Skeletal muscle cell (primary cell): Measurements from ENCODE around the gene COX7A2L.
"Not testable (repeated sequence)": the region's sequence is repeated elsewhere in the genome, so short reads cannot be mapped to it uniquely, and the experiment has no call there.

Source experiments
- DNase-seq: peaks from one replicate; pipeline ENCODE4 v3.0.0-alpha.2; 2010; ENCODE audit warnings: low read depth
- H3K4me3 ChIP-seq: 2 replicates; pipeline ENCODE4 v1.5.1; 2011; ENCODE audit warnings: low read depth, mild to moderate bottlenecking, control low read depth, low read length, moderate library complexity

COX7A2L gene

DNA sequence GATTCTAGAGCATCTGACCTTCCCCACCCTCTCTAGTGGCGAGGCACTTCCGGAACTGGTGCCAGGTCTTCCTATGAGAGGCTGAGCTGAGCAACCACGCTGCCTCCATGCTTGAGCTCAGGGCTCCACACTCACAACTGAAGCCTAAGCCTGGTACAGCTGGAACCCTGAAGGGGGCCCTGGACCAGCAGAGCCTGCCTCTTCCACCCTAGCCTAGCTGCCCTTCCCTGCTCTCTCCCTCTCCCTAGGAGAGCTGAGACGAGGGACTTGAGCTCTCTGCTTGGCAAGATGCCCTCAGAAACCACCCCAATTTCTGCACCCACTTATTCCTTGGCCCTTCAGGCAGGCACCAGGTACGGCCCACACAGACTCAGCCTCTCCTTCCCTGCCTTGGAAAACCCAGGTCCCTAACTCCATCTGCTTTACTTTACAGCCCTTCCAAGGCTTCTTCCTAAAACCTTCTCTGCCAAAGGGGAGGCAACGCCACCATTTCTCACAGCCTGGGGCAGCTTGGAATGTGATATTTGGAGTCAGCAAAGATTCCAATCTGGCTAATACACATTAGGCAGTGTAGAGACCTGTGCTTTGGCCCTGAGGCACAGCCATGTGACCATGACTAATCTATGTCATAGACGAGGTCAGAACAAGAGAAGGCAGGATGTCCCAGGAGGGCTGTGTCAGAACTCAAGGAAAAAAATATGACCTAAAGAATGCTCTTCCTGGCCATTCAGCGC, 18.8 kb downstream of the COX7A2L start:
- H3K4me3 ChIP-seq, result no peak overlapping the region
- DNase-seq, result peak; percentile 80

GRCh38 chr2:42340938-42341636, 19.9 kb downstream of the COX7A2L start:
- H3K4me3 ChIP-seq, result no peak overlapping the region
- no peak for DNase-seq

GRCh38 chr2:42340045-42340937, 20.7 kb downstream of the COX7A2L start:
- DNase-seq, result no peak
- no peak overlapping the region for H3K4me3 ChIP-seq

DNA sequence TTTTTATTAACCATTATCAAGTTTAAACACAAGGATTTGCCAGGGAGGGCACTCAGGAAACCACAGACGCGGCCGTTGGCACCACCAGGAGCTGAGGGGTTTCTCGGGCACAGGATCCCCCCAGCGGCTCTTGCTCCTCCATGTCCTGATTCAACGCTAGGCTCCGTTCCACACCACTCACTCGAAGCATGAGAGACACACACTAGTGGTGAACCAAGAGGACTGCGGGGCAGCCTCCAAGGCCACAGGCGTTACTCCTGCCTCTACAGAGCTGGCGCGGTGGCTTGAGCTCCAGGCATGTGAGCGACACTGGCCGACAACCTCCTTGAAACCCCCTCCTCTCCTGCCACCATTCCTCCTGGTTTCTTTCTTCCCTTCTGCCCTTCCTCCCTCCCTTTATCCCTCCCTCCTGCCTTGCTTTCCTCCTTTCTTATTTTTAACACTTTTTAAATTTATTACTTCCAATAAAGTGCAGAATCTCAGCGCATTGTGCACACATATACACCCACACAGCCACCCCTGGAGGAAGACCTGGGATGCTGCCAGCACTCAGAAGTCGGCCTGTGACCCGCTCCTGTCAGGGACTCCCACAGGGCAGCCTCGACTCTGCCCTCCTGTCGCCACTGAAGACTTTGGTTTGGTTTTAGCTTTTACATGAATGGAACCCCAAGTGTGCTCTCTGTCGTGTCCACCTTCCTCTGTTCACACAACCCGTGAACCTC, 21.7 kb downstream of the COX7A2L start:
- H3K4me3 ChIP-seq, result no peak overlapping the region
- DNase-seq, result no peak

DNA sequence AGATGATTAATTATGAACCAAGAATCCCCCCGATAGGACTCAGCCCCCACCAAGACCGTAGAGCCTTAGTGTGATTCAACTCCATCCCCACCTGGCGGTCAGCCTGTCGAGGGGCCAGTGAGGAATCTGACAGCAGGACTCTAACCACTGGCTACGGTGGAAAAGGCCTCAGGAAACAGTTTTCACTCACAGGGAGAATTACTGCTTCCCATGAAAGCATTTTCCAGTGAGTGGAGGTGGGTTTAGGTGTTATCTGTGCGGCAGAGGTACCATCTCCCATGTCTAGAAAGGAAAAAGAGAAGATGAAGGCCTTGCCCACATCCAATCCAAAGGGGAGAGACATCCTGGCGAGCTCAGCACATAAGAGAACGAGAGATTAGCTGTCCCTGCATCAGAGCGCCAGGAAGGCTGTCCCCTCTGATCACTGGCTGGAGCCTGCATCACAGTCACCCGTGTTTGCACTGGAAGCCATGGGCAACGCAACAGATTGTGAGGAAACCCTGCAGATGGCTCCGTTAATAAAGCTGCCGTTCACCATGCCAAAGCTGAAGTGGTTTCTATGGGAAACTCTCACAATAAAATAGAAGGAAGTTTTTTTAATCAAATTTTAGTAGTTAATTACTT, 22.3 kb downstream of the COX7A2L start:
- no peak for DNase-seq
- no peak overlapping the region for H3K4me3 ChIP-seq

GRCh38 chr2:42337846-42338566, 23.0 kb downstream of the COX7A2L start:
- DNase-seq, result no peak
- no peak overlapping the region for H3K4me3 ChIP-seq

GRCh38 chr2:42337356-42337820, 23.6 kb downstream of the COX7A2L start:
- no peak overlapping the region for H3K4me3 ChIP-seq
- DNase-seq, result no peak

DNA sequence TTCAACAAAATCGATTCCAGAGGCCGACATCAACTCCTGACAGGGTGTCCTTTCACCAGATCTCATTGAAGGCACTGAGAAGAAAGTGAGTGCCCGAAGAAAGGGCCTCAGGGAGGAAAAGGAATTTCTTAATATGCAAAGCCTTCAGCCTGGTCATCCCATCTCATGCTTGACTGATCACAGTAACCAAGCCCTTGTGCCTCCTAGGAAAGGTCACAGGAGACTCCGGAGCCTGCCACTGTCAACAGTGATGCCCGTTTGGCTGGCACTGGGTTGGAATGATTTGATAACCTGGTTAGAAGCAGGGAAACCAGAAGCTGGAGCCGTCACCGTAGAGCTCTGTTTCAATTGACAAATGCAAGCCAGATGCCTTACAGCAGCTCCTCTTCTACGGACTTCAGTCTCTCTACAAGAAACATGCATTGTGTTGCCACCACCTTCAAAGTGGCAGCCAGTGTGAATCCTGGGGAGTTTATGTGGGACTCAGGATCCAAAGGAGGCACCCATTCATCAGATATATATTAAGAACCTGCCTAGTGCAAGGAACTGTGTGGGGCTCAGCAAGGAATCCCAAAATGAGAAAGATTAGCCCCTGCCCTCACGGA, 24.6 kb downstream of the COX7A2L start:
- DNase-seq, result no peak

DNA sequence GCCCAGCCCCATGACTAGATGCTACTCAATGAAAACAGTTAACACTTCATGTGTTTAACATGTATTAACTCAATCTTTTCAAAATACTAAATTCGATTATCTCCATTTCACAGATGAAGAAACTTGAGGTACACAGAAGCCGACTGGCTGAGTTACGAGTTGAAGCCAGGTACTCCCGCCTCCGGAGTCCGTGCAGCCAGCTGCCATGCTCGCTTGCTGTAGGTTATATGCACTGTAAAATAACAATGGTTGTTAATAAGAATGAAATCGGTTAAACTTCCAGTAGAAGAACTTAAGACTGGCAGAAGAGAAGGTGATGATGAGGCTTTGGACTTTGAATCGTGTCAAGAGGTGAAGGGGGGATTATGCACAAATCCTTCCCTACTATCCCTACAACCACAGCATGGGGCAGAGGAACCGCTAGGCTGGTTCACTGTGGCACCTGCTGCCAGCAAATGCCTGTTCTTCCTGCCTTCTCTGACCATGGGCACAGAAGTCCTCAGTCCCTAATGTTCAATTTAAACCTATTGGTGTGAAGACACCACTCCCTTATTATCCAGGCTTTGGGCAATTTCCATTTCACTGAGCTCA, 25.4 kb downstream of the COX7A2L start:
- DNase-seq, result no peak
- H3K4me3 ChIP-seq, result no peak overlapping the region

More for the DNA sequence above, 24.6 kb downstream of the COX7A2L start:
- H3K4me3 ChIP-seq, result no peak overlapping the region

DNA sequence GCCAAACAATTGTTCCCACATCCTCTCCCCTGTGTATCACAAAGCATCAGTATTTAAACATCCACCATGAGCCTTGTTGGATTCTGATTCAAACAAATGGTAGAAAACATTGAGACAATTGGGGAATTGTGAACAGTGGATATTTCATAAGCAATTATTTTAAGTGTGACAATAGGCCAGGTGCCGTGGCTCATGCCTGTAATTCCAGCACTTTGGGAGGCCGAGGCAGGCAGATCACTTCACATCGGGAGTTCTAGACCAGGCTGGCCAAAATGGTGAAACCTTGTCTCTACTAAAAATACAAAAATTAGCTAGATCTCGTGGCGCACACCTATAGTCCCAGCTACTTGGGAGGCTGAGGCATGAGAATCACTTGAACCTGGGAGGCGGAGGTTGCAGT, 26.2 kb downstream of the COX7A2L start:
- not testable (repeated sequence) for DNase-seq, H3K4me3 ChIP-seq

- DNase-seq, result no peak
- no peak overlapping the region for H3K4me3 ChIP-seq
Measured at GRCh38 chr2:42334220-42334619, 26.8 kb downstream of the COX7A2L start.

DNA sequence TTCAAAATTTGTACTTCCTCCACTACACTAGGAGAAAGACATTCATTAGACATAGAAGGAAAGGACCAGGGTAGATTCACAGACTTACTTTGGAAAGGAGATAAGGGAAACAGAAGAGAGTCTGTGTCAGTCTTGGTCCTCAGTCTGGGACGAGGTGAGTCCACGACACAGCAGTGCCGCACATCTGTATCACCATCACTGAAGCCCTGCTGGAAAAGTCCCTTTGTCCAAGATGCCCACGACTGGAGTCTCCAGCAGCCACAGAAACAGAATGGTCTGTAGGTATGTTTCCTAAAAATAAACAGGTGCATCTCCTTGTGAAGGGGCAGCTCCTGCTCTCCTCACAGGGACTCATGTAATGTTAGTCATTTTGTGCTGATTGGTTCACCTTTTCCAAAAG, 27.4 kb downstream of the COX7A2L start:
- DNase-seq, result no peak
- no peak overlapping the region for H3K4me3 ChIP-seq

GRCh38 chr2:42332575-42332974, 28.4 kb downstream of the COX7A2L start:
- DNase-seq, result no peak
- H3K4me3 ChIP-seq, result no peak overlapping the region

- H3K4me3 ChIP-seq, result no peak overlapping the region
- DNase-seq, result peak; percentile 40
Measured at GRCh38 chr2:42331569-42332284, 29.3 kb downstream of the COX7A2L start.

DNA sequence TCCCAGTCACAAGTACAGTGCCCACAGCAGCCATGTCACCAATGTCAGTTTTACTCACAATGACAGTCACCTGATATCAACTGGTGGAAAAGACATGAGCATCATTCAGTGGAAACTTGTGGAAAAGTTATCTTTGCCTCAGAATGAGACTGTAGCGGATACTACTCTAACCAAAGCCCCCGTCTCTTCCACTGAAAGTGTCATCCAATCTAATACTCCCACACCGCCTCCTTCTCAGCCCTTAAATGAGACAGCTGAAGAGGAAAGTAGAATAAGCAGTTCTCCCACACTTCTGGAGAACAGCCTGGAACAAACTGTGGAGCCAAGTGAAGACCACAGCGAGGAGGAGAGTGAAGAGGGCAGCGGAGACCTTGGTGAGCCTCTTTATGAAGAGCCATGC, 31.3 kb downstream of the COX7A2L start:
- H3K4me3 ChIP-seq, result no peak overlapping the region
- DNase-seq, result no peak

GRCh38 chr2:42328923-42329322, 32.1 kb downstream of the COX7A2L start:
- H3K4me3 ChIP-seq, result no peak overlapping the region
- no peak for DNase-seq
